C1 segment of cervical spinal cord (tissue), 14 donors: ENCODE results near the gene MSANTD1.

Experiments
- DNase-seq, 14 donors: peaks; one replicate each; lab custom pipeline; 2025; lab: John Stamatoyannopoulos, UW

Gene MSANTD1

DNA sequence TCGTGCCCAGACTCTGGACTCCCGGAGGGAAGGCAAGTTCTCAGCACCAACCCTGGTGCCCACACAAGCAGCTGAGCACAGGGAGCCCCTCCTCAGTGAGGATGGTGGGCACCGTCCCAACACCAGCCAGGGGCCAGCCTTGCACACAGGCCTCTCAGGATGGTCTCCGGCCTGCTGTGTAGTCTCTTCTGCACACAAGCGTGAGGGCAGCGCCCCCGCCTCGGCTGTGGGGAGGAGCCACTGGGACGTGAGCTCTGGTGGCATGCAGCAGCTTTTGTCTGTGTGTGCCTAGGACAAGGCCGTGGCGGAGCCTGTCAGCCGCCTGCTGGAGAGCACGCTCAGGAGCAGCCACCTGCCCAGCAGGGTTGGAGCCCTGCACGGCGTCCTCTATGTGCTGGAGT lies 16.1 kb upstream of the MSANTD1 start:
- no peak for DNase-seq

- DNase-seq = no peak
Measured at GRCh38 chr4:3233391-3234071, 15.4 kb upstream of the MSANTD1 start.

- DNase-seq = peak in 1 of 14 donors; percentile 41
Measured at GRCh38 chr4:3234171-3235029, 14.6 kb upstream of the MSANTD1 start.

DNA sequence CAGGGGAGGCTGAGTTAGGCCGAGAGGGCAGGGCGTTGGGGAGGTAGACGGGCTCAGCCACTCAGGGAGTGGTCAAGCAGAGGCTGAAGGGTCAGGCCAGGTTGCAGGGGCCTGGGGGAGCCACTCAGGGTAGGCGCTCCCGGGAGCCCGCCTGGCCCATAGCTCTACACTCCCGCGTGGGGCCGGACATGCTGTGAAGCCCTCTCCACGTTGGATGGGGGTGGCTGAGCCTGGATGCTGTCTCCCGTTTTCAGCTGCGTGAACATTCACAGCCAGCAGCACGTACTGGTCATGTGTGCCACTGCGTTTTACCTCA lies 14.0 kb upstream of the MSANTD1 start:
- DNase-seq = no peak

GRCh38 chr4:3235581-3235980 lies 13.4 kb upstream of the MSANTD1 start:
- DNase-seq = no peak

DNA sequence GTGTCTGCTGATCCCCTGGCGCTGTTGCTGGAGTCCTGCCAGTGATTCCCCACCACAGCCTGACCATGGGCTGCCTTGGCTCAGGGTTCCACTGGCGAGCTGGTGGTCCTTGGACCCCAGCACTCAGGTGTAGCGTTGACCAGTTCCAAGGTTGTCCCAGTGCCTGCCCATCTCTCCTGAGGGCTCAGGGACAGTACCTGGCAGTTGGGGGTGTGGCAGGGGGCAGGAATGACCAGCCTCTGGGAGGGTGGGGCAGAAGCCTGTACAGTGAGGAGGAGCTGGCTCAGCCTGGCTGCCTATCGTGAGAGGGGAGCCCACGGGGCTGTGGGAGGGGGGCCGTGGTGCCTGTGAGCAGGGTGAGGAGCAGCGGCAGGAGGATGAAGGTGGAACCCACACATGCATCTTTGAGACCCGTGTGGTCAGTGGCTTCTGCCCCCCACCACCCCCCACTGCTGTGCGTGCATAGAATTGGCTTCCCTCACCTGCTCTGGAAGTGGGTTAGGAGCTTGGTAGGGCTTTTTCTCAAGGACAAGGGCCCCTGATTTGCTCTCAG lies 12.6 kb upstream of the MSANTD1 start:
- DNase-seq = no peak

GRCh38 chr4:3237266-3237665 lies 11.7 kb upstream of the MSANTD1 start:
- no peak for DNase-seq

DNA sequence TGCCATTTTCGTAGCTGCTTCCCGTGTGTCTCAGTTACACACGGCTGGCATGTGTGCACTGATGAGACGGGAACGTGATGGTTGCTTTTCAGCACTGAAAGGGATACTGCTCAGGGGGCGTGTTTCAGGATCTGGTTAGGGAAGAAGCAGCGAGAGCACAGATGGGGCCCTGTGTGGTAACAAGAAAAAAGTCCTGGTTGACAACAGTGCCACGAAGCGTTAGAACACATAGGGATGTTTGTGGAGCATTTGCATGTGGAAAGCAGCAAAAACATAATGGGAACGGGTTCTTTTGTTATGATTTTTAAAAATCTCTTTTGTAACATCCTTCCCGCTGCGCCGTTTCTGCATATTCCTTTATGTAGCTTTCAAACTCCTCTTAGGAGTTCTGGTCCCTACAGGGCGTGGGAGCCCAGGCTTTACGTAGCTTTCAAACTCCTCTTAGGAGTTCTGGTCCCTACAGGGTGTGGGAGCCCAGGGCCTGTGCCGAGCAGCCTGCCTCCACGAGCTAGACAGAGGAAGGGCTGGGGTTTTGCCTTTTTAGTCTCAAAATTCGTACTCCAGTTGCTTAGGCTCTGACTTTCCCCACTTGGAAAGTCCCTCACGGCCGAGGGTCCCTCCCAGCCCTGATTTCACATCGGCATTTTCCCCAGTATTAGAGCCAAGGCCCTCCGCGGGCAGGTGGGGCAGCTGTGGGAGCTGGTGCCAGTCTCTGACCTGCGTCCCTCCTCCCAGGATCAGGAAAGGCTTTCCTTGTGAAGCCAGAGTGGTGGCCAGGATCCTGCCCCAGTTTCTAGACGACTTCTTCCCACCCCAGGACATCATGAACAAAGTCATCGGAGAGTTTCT lies 11.0 kb upstream of the MSANTD1 start:
- no peak for DNase-seq

- no peak for DNase-seq
Measured at GRCh38 chr4:3238721-3239120, 10.2 kb upstream of the MSANTD1 start.

DNA sequence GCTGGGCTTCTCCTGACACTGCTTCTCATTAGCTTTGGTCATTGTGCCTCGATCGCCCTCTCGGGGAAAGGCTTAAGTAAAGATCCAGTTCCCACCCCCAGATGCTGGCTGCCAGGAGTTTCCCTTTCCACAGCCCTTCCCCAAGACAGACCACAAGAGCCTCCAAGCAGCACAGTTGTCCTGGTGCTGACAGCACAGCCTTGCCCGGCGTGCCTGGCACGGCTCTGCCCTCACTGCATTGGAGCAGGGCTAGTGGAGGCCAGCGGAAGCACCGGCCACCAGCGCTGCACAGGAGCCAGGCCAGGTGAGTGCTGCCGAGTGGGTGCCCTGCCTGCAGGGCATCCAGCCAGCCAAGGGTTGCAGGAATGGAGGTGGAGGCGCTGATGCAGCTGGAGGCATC lies 9.7 kb upstream of the MSANTD1 start:
- no peak for DNase-seq

DNA sequence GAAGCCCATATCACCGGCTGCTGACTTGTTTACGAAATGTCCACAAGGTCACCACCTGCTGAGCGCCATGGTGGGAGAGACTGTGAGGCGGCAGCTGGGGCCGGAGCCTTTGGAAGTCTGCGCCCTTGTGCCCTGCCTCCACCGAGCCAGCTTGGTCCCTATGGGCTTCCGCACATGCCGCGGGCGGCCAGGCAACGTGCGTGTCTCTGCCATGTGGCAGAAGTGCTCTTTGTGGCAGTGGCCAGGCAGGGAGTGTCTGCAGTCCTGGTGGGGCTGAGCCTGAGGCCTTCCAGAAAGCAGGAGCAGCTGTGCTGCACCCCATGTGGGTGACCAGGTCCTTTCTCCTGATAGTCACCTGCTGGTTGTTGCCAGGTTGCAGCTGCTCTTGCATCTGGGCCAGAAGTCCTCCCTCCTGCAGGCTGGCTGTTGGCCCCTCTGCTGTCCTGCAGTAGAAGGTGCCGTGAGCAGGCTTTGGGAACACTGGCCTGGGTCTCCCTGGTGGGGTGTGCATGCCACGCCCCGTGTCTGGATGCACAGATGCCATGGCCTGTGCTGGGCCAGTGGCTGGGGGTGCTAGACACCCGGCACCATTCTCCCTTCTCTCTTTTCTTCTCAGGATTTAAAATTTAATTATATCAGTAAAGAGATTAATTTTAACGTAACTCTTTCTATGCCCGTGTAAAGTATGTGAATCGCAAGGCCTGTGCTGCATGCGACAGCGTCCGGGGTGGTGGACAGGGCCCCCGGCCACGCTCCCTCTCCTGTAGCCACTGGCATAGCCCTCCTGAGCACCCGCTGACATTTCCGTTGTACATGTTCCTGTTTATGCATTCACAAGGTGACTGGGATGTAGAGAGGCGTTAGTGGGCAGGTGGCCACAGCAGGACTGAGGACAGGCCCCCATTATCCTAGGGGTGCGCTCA lies 8.7 kb upstream of the MSANTD1 start:
- DNase-seq = peak in 1 of 14 donors; percentile 22

GRCh38 chr4:3240936-3241522 lies 7.9 kb upstream of the MSANTD1 start:
- DNase-seq = peak in 1 of 14 donors; percentile 63

- DNase-seq = no peak
Measured at GRCh38 chr4:3241898-3242524, 6.9 kb upstream of the MSANTD1 start.

GRCh38 chr4:3243136-3243780 lies 5.7 kb upstream of the MSANTD1 start:
- no peak for DNase-seq

- no peak for DNase-seq
Measured at GRCh38 chr4:3244002-3244401, 5.0 kb upstream of the MSANTD1 start.

DNA sequence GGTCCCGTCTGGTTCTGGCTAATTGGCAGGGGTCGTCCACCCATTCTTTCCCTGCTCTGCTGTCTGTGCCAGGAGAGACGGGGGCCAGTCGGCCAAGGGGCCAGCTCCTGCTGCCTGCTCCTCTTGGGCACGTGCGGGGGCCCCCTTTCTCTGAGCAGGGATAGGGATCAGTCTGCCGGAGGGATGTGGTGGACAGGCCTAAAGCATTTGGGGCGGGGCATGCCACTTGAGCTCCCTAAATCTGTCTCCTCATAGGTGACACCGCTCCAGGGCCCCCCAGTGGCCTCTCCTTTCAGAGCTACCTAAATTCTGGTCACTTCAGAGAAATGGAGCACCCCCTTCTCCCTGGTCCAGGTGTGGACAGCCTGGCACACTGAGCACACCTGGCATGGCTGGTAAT lies 4.2 kb upstream of the MSANTD1 start:
- no peak for DNase-seq

- DNase-seq = no peak
Measured at GRCh38 chr4:3245676-3246075, 3.3 kb upstream of the MSANTD1 start.

GRCh38 chr4:3246458-3247398 lies 2.2 kb upstream of the MSANTD1 start:
- DNase-seq = no peak
